HepG2 (cell line): ENCODE results near the gene VDAC2. TPM values are rescaled to one million over a fixed set of nuclear protein-coding genes. Genes with fewer than 3 reads are reported as not detected.

Experiments used
- ATF7 ChIP-seq, 2 experiments: fragments of 450-650 bp in 1 of 2; sonication (generic) in 1 of 2; formaldehyde crosslinking in 1 of 2; IDR thresholded peaks; 2 replicates each; pipeline versions ENCODE4 v1.4.0 to v1.6.1; 2016 to 2020; ENCODE audit warnings: antibody characterized with exemption in 1 of 2, mild to moderate bottlenecking in 1 of 2, missing genetic modification reagents in 1 of 2
- BRCA1 ChIP-seq: sonication (generic); formaldehyde crosslinking; IDR thresholded peaks from 2 replicates; pipeline ENCODE4 v1.4.0; 2020; ENCODE audit warnings: missing genetic modification reagents
- EZH2 ChIP-seq: conservative IDR thresholded peaks from 2 replicates; pipeline ENCODE4 v1.6.1; 2012; ENCODE audit warnings: mild to moderate bottlenecking, low read depth, low read length, moderate library complexity
- FLYWCH1 ChIP-seq: sonication (generic); formaldehyde crosslinking; IDR thresholded peaks from 2 replicates; pipeline ENCODE4 v1.8.1; 2023; ENCODE audit warnings: mild to moderate bottlenecking, missing genetic modification reagents
- FOSL2 ChIP-seq: sonication (generic); formaldehyde crosslinking; IDR thresholded peaks from 2 replicates; pipeline ENCODE4 v1.4.0; 2020; ENCODE audit warnings: missing genetic modification reagents
- FOXM1 ChIP-seq: sonication (generic); formaldehyde crosslinking; IDR thresholded peaks from 2 replicates; pipeline ENCODE4 v1.5.0; 2020; ENCODE audit warnings: missing genetic modification reagents
- HIC2 ChIP-seq: sonication (generic); formaldehyde crosslinking; IDR thresholded peaks from 2 replicates; pipeline ENCODE4 v1.9.0; 2022; ENCODE audit warnings: low read depth, missing genetic modification reagents
- HOXA5 ChIP-seq: sonication (generic); formaldehyde crosslinking; IDR thresholded peaks from 2 replicates; pipeline ENCODE4 v1.4.0; 2020; ENCODE audit warnings: missing genetic modification reagents
- MEIS2 ChIP-seq: sonication (generic); formaldehyde crosslinking; IDR thresholded peaks from 2 replicates; pipeline ENCODE4 v1.9.0; 2021; ENCODE audit warnings: mild to moderate bottlenecking, missing genetic modification reagents
- NFE2 ChIP-seq: sonication (generic); formaldehyde crosslinking; IDR thresholded peaks from 2 replicates; pipeline ENCODE4 v1.4.0; 2020; ENCODE audit warnings: missing genetic modification reagents
- NFKB2 ChIP-seq: sonication (generic); formaldehyde crosslinking; IDR thresholded peaks from 2 replicates; pipeline ENCODE4 v1.4.0; 2020; ENCODE audit warnings: missing genetic modification reagents, borderline replicate concordance
- SKIL ChIP-seq: sonication (generic); formaldehyde crosslinking; IDR thresholded peaks from 2 replicates; pipeline ENCODE4 v1.8.0; 2022; ENCODE audit warnings: missing genetic modification reagents, mild to moderate bottlenecking, moderate library complexity, borderline replicate concordance
- SOX6 ChIP-seq, 2 experiments: fragments of 450-650 bp in 1 of 2; sonication (generic) in 1 of 2; formaldehyde crosslinking in 1 of 2; IDR thresholded peaks; 2 replicates each; pipeline versions ENCODE4 v1.4.0 to v1.6.1; 2017 to 2020; ENCODE audit warnings: antibody characterized with exemption in 1 of 2, mild to moderate bottlenecking in 1 of 2, missing genetic modification reagents in 1 of 2
- XRCC5 ChIP-seq: fragments of 200-400 bp; formaldehyde crosslinking; optimal IDR thresholded peaks from 2 replicates; pipeline ENCODE3; 2017; ENCODE audit warnings: mild to moderate bottlenecking, low read length
- YEATS4 ChIP-seq: sonication (generic); formaldehyde crosslinking; IDR thresholded peaks from 2 replicates; pipeline ENCODE4 v1.4.0; 2020; ENCODE audit warnings: missing genetic modification reagents, borderline replicate concordance
- ZBTB3 ChIP-seq: sonication (generic); formaldehyde crosslinking; IDR thresholded peaks from 2 replicates; pipeline ENCODE4 v1.4.0; 2020; ENCODE audit warnings: low read depth, mild to moderate bottlenecking, moderate library complexity, missing genetic modification reagents, borderline replicate concordance
- ZBTB37 ChIP-seq: sonication (generic); formaldehyde crosslinking; IDR thresholded peaks from 2 replicates; pipeline ENCODE4 v1.4.0; 2020; ENCODE audit warnings: mild to moderate bottlenecking, missing genetic modification reagents
- ZNF460 ChIP-seq: sonication (generic); formaldehyde crosslinking; IDR thresholded peaks from 2 replicates; pipeline ENCODE4 v1.5.1; 2020; ENCODE audit warnings: missing genetic modification reagents, mild to moderate bottlenecking, borderline replicate concordance
- ZNF513 ChIP-seq: sonication (generic); formaldehyde crosslinking; conservative IDR thresholded peaks from 2 replicates; pipeline ENCODE4 v1.5.0; 2020; ENCODE audit warnings: missing genetic modification reagents
- ZNF850 ChIP-seq: sonication (generic); formaldehyde crosslinking; conservative IDR thresholded peaks from 2 replicates; pipeline ENCODE4 v1.9.0; 2021; ENCODE audit warnings: mild to moderate bottlenecking, missing genetic modification reagents
- ZSCAN30 ChIP-seq: sonication (generic); formaldehyde crosslinking; IDR thresholded peaks from 2 replicates; pipeline ENCODE4 v1.5.0; 2020; ENCODE audit warnings: mild to moderate bottlenecking, missing genetic modification reagents
- polyA plus RNA-seq, 8 experiments: library from polyadenylated mRNA; depleted of rRNA in 3 of 8; stranded (reverse) in 7 of 8; unstranded in 1 of 8; fragments of >200 nt; fragmentation: Illumina TruSeq in 4 of 8; extraction: Trizol in 4 of 8; gene quantifications; 2 replicates each; pipeline versions ENCODE4 v1.2.1 to v1.2.3, GENCODE V29; 2011 to 2016; ENCODE audit warnings: low read depth in 4 of 8, missing spikeins in 1 of 8, mixed read lengths in 1 of 8; ENCODE audit not compliant: insufficient read depth in 1 of 8
- total RNA-seq, 5 experiments: library from RNA; depleted of rRNA; stranded (reverse); fragments of >200 nt; fragmentation: Illumina TruSeq; extraction: Trizol; gene quantifications; 2 replicates each; pipeline ENCODE4 v1.2.3, GENCODE V29; 2016; ENCODE audit warnings: low read depth in 1 of 5

VDAC2 gene
- total and polyA plus RNA-seq, 2 of the 13 experiments (the other 11 are each of a cell fraction or from before 2014, with no cell fraction given) = 67.9 to 222 TPM

GRCh38 chr10:75234683-75235374 is 24.2 kb downstream of the VDAC2 start (continued):
- TF ChIP-seq HIC2 (peak; percentile 66; the same call in 1 of the 2 replicates), ZSCAN30 (CRISPR knock-in tag) (no peak), FOXM1 (CRISPR knock-in tag) (no peak), SOX6 (IDR thresholded peaks at IDR 0.05) (no peak), SOX6 (CRISPR knock-in tag; IDR thresholded peaks at IDR 0.05) (0 out of 2 replicates have a peak, but pooled peaks have one; percentile 26), NFE2 (CRISPR knock-in tag) (no peak), SKIL (no peak), ZBTB37 (no peak), ATF7 (IDR thresholded peaks at IDR 0.05) (no peak), ATF7 (CRISPR knock-in tag; IDR thresholded peaks at IDR 0.05) (no peak), XRCC5 (no peak), ZNF850 (0 out of 2 replicates have a peak, but pooled peaks have one; percentile 12), NFKB2 (CRISPR knock-in tag) (0 out of 2 replicates have a peak, but pooled peaks have one; percentile 30), FOSL2 (CRISPR knock-in tag) (no peak), ZBTB3 (CRISPR knock-in tag) (no peak), FLYWCH1 (no peak), EZH2 (no peak), YEATS4 (no peak), HOXA5 (CRISPR knock-in tag) (no peak), ZNF460 (CRISPR knock-in tag) (no peak), MEIS2 (CRISPR knock-in tag) (no peak), ZNF513 (CRISPR knock-in tag) (no peak), BRCA1 (CRISPR knock-in tag) (no peak)
